Measurements from ENCODE around the gene KIRREL1. TPM values are rescaled to one million over a fixed set of nuclear protein-coding genes. Genes with fewer than 3 reads are reported as not detected.

KIRREL1 gene
- polyA plus RNA-seq, 3 donors, result 3.5 to 41.1 (median 19.7) TPM

DNA sequence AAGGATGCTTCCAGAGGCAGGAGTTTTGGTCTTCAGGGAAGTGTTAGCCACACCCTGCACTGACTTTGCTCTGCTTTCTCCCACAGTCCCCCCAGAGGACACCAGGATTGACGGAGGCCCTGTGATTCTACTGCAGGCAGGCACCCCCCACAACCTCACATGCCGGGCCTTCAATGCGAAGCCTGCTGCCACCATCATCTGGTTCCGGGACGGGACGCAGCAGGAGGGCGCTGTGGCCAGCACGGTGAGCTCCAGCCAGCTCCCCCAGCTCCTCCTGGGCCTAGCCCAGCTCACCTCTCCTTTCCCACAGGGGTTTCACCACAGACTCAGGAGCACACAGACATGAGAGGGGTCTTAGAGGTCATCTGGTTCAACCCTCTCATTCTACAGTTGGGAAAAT is 90.9 kb downstream of the KIRREL1 start:
- no peak overlapping the region for H3K27ac ChIP-seq (ENCODE audit: low read depth, low read length)
- 81 to 90% (median 90%) methylated on average over 8 of the region's 8 CpGs for WGBS, 3 donors

DNA sequence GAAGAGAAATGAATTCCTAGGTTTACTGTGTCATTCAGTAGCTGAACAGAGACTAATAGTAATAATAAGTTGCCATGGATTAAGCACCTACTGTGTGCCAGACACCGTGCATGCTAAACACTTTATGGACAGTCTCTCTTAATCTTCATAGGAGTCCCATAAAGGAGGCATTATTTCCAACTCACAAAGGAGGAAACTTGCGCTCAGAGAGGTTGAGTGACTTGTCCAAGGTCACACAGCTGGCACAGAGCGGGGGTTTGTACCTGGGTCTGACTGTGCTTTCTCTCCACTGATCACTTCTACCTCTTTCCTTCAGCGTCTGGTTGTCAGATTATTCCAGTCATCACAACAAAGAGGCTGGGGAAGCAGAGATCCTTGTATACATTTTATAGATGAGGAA is 91.3 kb downstream of the KIRREL1 start:
- 66 to 97% (median 93%) methylated on average over 4 of the region's 4 CpGs for WGBS, 3 donors
- no peak overlapping the region for H3K27ac ChIP-seq (ENCODE audit: low read depth, low read length)

DNA sequence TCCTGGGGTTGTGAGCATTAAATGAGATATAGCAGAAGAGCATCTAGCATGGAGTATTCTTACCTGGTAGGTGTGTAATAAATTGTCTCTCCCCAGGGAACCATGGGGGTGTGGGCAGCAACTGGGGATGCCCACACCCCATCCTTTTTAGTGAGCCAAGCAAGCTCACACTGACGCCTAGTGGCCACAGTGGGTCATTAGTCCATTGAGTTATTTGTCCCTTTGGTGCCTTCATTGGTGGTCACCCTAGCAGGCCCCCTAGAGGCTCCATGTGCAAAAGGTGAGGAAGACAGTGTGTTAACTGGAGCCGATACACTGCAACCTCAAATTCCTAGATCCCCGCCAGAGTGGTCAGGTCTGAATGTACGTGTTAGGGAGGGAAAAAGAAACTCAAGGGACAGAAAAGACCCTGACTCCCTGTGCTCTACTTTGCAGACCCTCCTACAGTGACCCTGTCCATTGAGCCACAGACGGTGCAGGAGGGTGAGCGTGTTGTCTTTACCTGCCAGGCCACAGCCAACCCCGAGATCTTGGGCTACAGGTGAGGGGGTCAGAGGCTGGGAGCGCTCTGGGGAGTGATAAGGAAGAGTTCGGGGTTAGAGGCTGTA is 94.0 kb downstream of the KIRREL1 start:
- WGBS, 3 donors, result 48 to 65% (median 59%) methylated on average over 9 of the region's 9 CpGs
- no peak overlapping the region for H3K27ac ChIP-seq (ENCODE audit: low read depth, low read length)

DNA sequence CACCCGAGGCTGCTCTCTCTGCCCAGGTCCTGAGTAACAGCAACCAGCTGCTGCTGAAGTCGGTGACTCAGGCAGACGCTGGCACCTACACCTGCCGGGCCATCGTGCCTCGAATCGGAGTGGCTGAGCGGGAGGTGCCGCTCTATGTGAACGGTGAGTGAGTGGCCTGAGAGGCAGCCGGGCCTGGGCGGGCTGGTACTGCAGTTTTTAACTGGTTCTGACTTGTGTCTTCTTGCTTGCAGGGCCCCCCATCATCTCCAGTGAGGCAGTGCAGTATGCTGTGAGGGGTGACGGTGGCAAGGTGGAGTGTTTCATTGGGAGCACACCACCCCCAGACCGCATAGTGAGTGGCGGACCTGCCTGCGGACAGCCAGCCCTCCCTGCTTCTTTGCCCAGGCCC is 96.0 kb downstream of the KIRREL1 start:
- 89 to 93% (median 92%) methylated on average over 15 to 16 of the region's 16 CpGs for WGBS, 3 donors
- H3K27ac ChIP-seq (ENCODE audit: low read depth, low read length), result no peak overlapping the region

DNA sequence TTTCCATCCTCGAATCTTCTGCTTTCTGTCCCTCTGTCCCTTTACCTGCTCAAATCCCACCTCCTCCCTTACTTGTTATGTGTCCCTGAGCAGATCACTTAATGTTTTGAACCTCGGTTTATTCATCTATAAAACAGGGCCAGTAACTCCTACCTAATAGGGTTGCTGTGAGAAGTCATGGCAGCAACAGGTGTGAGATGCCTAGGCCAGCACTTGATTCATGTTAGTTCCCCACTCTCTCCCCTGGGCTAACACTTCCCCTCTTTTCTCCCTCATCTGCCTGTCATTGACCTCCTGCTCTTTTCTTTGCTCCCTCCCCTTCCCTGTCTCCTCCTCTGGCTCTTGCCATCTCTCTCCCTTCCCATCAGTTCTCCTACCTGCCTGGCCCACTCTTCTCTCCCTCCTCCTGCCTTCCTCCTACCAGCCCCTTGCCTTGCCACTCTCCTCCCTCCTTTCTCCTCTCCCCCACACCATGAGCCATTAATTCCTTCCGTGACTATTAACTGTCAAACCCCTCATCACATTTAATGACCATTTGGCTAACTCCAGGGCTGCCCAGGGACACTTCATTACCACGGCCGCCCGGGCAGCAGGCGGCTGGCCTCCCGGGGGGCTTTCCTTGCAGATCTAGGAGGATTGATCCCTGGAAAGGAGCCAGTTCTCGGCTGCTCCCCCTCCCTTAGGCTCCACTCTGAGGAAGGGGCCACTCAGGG is 96.6 kb downstream of the KIRREL1 start:
- H3K27ac ChIP-seq (ENCODE audit: low read depth, low read length), result no peak overlapping the region
- WGBS, 3 donors, result 54 to 88% (median 81%) methylated on average over 9 of the region's 9 CpGs

DNA sequence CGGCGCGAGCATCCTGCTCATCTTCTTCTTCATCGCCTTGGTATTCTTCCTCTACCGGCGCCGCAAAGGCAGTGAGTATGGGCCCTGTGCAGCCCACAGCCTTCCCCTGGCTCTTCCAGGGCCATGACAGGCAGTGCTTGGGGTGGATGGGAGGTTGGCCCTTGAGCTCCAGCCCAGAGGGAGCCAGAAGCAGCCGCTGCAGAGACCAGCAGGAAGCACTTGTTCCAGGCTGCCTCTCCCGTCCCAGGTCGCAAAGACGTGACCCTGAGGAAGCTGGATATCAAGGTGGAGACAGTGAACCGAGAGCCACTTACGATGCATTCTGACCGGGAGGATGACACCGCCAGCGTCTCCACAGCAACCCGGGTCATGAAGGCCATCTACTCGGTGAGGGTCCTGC is 99.9 kb downstream of the KIRREL1 start:
- 81 to 86% (median 85%) methylated on average over 18 of the region's 18 CpGs for WGBS, 3 donors

DNA sequence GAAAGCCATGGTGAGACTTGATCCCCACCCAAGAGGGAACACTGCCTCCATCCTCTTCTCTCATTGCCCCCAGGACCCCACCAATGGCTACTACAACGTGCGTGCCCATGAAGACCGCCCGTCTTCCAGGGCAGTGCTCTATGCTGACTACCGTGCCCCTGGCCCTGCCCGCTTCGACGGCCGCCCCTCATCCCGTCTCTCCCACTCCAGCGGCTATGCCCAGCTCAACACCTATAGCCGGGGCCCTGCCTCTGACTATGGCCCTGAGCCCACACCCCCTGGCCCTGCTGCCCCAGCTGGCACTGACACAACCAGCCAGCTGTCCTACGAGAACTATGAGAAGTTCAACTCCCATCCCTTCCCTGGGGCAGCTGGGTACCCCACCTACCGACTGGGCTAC is 101.1 kb downstream of the KIRREL1 start:
- 87 to 91% (median 90%) methylated on average over 13 to 14 of the region's 14 CpGs for WGBS, 3 donors
- H3K27ac ChIP-seq (ENCODE audit: low read depth, low read length), result no peak overlapping the region

More for the DNA sequence above, 99.9 kb downstream of the KIRREL1 start:
- no peak overlapping the region for H3K27ac ChIP-seq (ENCODE audit: low read depth, low read length)

DNA sequence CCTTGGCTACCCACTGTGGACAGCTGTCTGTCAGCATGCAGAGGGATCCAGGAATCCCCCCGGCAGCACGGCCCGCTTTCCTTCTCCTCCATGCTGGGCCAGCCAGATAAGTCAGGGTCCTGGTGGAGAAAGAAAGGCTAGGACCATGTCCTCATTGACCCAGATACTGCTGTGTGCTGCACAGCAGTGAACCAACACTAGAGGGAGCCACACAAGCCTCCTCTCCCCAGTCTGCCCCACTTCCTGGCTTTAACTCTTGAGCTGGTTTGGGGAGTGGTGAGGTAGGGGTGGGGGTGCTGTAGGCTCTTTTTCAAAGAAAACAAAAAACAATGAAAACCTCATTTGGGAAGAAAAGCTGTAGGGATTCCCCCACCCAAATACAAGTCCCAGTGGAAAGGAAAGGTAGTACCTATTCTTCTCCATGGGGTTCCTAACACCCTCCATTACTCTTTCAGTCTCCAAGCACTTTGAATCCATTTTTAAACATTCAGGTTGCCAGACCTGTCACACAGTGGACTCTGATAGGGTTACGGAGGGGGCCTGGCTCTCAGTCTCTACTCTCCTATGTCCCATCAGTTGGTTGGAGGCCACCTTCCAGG is 102.4 kb downstream of the KIRREL1 start:
- WGBS, 3 donors, result 82 to 92% (median 91%) methylated on average over 4 of the region's 4 CpGs

DNA sequence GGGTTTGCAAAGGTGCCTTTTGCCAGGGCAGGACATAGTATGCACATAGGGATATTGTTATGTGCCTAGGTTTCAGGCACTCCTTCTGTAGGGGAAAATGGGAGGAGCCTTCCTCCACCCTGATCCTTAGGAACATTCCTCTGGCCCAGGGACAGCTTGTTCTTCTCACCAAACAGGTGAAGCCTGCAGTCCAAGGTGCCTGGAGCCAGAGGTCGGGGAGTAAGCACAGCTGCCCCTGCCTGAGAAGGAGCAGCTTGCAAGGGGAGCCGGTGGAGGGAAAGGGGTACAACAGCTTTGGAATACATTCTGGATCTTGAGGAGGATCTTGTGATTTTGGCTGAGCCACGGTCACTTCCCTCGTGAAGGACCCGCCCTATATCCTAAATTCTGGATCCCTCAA is 104.8 kb downstream of the KIRREL1 start:
- WGBS, 3 donors, result 71 to 83% (median 81%) methylated on average over 5 of the region's 5 CpGs
- no peak overlapping the region for H3K27ac ChIP-seq (ENCODE audit: low read depth, low read length)

More for the DNA sequence above, 102.4 kb downstream of the KIRREL1 start:
- no peak overlapping the region for H3K27ac ChIP-seq (ENCODE audit: low read depth, low read length)

DNA sequence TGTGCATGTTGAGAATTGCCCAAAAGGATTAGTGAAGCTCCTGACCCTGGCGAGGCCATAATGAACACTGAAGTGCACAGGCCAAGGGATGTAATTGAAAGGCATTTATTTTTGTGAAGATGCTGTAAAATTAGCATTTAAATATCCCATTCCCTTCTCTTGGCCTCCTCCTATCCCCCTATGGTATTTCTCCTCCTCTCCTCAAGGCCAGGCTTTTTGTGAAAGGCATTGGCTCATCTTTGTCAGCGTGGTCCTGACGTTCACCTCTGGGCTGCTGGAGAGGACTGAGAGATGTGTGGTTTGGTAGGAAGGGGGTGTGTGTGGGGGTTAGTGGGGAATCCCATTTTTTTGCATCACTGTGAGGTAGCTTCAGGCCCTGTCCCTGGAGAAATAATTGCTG is 105.7 kb downstream of the KIRREL1 start:
- 76 to 84% (median 82%) methylated on average over 3 of the region's 3 CpGs for WGBS, 3 donors

DNA sequence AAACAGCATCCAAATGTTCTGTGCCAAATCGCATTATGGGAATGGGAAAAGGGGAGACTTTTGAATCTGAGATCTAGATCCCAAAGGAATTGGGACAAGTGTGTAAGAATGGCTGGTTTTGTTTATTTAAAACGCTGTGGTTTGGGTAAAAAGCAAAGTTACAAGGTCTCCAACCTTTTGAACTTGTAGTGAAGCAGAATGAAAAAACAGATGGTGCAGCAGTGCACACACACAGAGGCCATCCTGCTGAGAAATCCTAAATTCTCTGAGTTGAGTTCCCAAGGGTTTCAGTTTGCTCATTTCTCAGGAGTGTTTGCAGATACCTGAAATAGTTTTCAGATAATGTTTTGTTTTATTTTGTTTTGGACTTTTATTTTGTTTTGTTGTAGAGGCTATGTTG is 107.1 kb downstream of the KIRREL1 start:
- WGBS, 3 donors, result 54 to 60% (median 56%) methylated on average over 2 of the region's 2 CpGs

More for the DNA sequence above, 105.7 kb downstream of the KIRREL1 start:
- no peak overlapping the region for H3K27ac ChIP-seq (ENCODE audit: low read depth, low read length)

DNA sequence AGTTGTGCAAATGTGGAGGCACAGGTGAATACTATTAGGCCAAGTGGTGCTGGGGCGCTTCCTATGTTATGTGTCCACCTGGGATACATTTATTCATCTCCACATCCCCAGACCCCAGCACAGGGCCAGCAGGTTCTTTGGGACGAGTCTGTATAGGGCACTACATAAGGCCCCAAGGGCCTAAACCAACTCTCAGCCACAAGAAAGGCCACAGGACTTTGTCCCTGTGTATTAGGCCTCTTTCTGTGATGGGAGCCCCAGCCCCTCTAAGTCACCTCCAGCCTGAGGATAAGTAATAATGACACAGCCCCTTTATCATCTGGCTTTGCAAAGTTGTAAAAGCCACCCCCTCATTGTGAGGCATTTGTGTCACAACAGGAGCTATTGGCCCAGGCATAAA is 108.0 kb downstream of the KIRREL1 start:
- no peak overlapping the region for H3K27ac ChIP-seq (ENCODE audit: low read depth, low read length)
- WGBS, 3 donors, result 80 to 98% (median 87%) methylated on average over 2 of the region's 2 CpGs

More for the DNA sequence above, 107.1 kb downstream of the KIRREL1 start:
- no peak overlapping the region for H3K27ac ChIP-seq (ENCODE audit: low read depth, low read length)

DNA sequence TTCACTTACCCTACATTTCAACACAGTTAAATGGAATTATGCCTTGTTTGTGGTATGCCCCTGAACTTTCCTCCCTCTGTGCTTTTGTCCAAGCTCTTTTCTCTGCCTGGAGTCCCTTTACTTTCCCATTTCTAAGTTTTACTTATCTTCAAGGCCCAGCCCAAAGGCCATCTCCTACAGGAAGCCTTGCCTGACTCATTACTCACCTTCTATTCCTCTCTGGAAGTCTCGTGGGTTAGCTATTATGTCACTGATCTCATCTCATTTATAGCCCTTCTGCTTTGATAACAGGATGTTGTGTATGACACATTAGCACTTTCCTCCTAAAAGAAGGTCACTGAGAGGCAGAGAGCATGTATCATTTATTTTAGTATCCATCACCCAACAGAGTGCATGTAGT is 108.5 kb downstream of the KIRREL1 start:
- 3 to 32% (median 10%) methylated on average over 1 of the region's 1 CpG for WGBS, 3 donors
- H3K27ac ChIP-seq (ENCODE audit: low read depth, low read length), result no peak overlapping the region

DNA sequence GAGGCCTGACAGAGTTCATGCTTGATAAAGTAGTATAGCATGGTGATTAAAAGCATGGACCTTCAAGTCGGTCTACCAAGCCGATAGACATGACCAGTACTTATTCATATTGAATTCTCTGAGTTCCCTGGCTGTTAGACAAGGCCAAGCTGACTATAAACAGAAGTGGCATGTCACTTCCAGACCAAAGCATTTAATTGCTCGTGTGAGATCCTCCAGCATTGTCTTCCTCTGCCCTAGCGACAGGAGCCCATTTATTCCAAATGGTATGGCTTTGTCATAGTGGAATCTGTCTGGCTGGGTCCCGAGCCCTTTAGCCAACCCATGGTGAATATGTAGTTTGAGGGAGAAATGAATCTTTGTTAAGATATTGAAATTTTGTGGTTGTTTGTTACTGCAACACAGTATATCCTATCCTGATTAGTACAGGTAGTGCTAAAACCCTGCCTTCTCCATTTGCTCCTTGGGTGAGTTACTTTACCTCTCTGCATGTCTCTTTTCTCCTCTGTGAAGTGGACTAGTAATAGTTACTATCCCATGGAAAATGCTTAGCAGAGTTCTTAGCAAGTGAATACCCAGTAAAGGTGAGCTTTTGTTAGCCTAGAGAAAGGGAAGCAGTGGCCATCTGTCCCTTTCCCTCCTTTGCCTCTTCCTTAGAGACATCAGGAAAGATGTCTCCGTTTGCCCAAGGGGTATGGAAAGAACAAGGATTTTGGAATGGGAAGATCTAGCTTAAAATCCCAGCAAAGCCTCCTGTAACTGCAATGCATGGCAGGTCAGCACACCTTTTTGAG is 109.6 kb downstream of the KIRREL1 start:
- H3K27ac ChIP-seq (ENCODE audit: low read depth, low read length), result no peak overlapping the region
- WGBS, 3 donors, result 60 to 66% (median 66%) methylated on average over 6 of the region's 6 CpGs

DNA sequence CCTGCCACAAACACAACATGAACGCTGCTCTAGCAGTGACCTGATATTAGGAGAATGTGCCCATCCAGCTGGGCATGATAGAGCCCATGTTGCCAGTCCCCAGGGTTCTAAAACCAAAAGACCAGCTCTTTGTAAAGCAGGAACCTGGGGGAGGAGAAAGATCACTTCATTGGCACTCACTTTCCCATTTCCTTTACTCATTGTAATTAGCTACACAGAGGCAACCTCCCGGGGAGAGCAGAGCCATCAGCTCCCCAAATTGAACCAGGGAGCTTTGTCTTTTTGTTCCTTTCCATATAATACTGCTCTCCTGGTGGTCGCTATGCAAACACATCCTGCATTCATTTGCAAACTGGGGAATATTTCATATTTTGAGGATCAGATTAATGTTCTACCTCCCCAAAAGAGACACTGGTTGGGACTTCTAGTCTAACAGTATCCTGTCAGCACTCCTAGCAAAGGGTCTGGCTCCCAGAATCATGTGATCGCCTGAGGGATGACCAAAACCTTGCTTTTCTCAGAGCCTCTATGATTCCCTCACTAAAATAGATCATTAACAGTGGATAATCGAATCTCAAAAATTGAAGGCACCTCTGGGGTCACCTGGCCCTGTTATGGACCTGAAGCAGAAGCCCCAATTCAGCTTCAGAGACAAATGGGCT is 110.5 kb downstream of the KIRREL1 start:
- H3K27ac ChIP-seq (ENCODE audit: low read depth, low read length), result no peak overlapping the region
- WGBS, 3 donors, result 31 to 51% (median 50%) methylated on average over 5 of the region's 5 CpGs

DNA sequence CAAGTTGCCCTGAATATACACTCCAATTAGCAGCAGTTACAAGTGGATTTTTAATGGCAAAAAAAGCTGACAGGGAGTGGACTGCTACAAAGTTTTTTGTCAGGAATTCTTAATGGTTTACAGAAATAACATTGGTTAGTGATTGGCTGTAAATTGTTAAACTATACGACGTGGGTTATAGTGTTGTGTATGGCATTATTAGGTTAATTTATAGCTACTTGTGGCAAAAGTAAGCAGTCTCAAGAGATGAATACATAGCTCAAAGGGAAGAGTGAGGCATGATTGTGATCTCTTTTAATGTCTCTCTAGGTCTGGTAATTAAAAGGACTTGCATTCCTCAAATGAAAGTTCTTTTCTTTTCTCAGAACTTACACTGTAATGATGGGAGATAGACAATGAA is 111.4 kb downstream of the KIRREL1 start:
- H3K27ac ChIP-seq (ENCODE audit: low read depth, low read length), result no peak overlapping the region
- WGBS, 3 donors, result 31 to 59% (median 52%) methylated on average over 2 of the region's 2 CpGs

DNA sequence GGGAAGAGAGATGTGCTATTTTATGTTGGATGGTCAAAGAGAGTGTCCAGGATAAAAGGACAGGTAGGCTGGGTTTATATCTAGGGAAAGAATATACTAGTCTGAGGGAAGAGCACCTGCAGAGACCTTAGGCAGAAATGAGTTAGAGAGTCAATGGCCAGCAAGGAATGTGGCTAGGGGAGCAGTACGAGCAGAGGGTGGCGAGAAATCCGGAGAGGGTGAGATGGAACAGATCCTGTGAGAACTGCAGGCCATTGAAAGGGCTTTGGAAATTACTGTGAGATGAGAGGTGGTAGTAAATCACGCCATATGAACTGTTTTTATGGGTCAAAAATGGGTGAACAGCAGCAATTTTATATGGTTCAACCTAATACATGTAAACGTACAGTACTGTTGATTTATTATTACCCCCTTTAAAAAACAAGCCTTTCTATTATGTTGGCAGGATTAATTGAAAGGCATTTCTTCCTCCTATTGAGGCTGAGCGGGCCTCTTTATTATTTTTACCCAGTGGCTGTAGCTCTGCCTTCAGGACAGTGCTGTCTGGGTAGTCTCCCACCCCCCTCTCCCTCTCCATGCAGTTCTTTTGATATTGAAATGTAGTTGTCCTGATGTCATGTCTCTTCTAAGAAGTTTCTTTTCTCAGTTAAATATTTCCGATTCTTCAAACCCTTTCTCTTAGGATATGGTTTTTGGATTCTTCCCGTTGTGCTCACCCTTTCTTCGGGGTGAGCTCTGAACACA is 112.1 kb downstream of the KIRREL1 start:
- no peak overlapping the region for H3K27ac ChIP-seq (ENCODE audit: low read depth, low read length)
- WGBS, 3 donors, result 64 to 75% (median 71%) methylated on average over 9 of the region's 9 CpGs

DNA sequence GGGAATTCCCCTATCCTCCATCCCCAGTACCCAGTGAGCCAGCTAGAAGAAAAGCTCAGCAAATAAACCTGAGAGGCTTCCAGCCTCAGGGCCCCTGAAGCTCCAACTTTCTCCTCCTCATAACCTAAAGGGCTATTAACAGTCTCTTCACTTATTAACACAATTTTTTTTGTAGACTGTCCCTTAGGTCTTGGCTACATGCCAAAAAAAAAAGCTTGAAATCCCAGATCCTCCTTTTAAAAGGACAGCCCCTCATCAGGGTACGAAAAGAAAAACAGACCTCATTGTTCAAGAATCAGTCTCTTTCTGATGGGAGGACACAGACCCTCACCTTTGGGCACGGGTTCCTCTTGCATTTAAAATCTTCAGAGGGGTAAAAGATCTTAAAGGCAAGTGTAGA is 114.5 kb downstream of the KIRREL1 start:
- WGBS, 3 donors, result 46 to 53% (median 52%) methylated on average over 2 of the region's 2 CpGs
- no peak overlapping the region for H3K27ac ChIP-seq (ENCODE audit: low read depth, low read length)
